HEK293 (cell line): ENCODE data around the gene CAPN12.
A peak's percentile ranks its signal among the peaks of the same experiment; 100 is the strongest.

Experiments
- GLI2 ChIP-seq: fragments of 450-650 bp; formaldehyde crosslinking; IDR thresholded peaks from 2 replicates; pipeline ENCODE4; 2017; ENCODE audit warnings: missing biosample characterization, missing genetic modification characterization, low read depth, borderline replicate concordance
- KLF10 ChIP-seq: fragments of 450-650 bp; IDR thresholded peaks from 2 replicates; pipeline ENCODE4 v1.5.1; 2018; ENCODE audit warnings: missing biosample characterization, mild to moderate bottlenecking, missing genetic modification characterization
- KLF9 ChIP-seq: fragments of 450-650 bp; formaldehyde crosslinking; IDR thresholded peaks from 2 replicates; pipeline ENCODE4 v1.5.1; 2016; ENCODE audit warnings: missing biosample characterization, missing genetic modification characterization, low read depth
- OVOL3 ChIP-seq: fragments of 450-650 bp; formaldehyde crosslinking; IDR thresholded peaks from 2 replicates; pipeline ENCODE4 v1.5.1; 2016; ENCODE audit warnings: missing biosample characterization, missing genetic modification characterization
- YY1 ChIP-seq: fragments of 450-650 bp; formaldehyde crosslinking; IDR thresholded peaks from 2 replicates; pipeline ENCODE4 v1.5.1; 2018; ENCODE audit warnings: missing biosample characterization, missing genetic modification characterization
- ZNF112 ChIP-seq: fragments of 450-650 bp; formaldehyde crosslinking; IDR thresholded peaks from 2 replicates; pipeline ENCODE4 v1.5.0; 2017; ENCODE audit warnings: missing biosample characterization, missing genetic modification characterization
- ZNF138 ChIP-seq: fragments of 450-650 bp; formaldehyde crosslinking; IDR thresholded peaks from 2 replicates; pipeline ENCODE4 v1.5.1; 2016; ENCODE audit warnings: missing biosample characterization, missing genetic modification characterization, borderline replicate concordance
- ZNF274 ChIP-seq, 2 experiments: fragments of 200-500 bp in 1 of 2; fragments of 450-650 bp in 1 of 2; sonication (Bioruptor generic) in 1 of 2; formaldehyde crosslinking in 1 of 2; IDR thresholded peaks; 2 replicates each; pipeline versions ENCODE4 v1.5.1 to v1.6.1; 2014 to 2016; ENCODE audit warnings: borderline replicate concordance in 1 of 2, inconsistent platforms in 1 of 2, low read length in 1 of 2, missing biosample characterization in 1 of 2, missing genetic modification characterization in 1 of 2
- ZNF335 ChIP-seq: fragments of 450-650 bp; formaldehyde crosslinking; conservative IDR thresholded peaks from 2 replicates; pipeline ENCODE4 v1.5.1; 2016; ENCODE audit warnings: missing biosample characterization, missing genetic modification characterization
- ZNF521 ChIP-seq: fragments of 450-650 bp; formaldehyde crosslinking; IDR thresholded peaks from 2 replicates; pipeline ENCODE4 v1.5.1; 2017; ENCODE audit warnings: missing biosample characterization, mild to moderate bottlenecking, missing genetic modification characterization
- ZNF626 ChIP-seq: fragments of 450-650 bp; sonication (Bioruptor Pico); formaldehyde crosslinking; IDR thresholded peaks from 2 replicates; pipeline ENCODE4 v1.5.1; 2018; ENCODE audit warnings: missing biosample characterization, missing genetic modification characterization, inconsistent platforms
- ZSCAN23 ChIP-seq: fragments of 450-650 bp; formaldehyde crosslinking; IDR thresholded peaks from 2 replicates; pipeline ENCODE4 v1.5.1; 2016; ENCODE audit warnings: missing biosample characterization, missing genetic modification characterization
- TF ChIP-seq, protein P1 (sequence below): fragments of 450-650 bp; formaldehyde crosslinking; IDR thresholded peaks from 2 replicates; pipeline ENCODE4 v1.5.1; 2016; ENCODE audit warnings: missing biosample characterization, missing genetic modification characterization, borderline replicate concordance
- TF ChIP-seq, protein P2 (sequence below): fragments of 450-650 bp; formaldehyde crosslinking; IDR thresholded peaks from 2 replicates; pipeline ENCODE4 v1.5.1; 2017; ENCODE audit warnings: missing biosample characterization, mild to moderate bottlenecking, missing genetic modification characterization, moderate library complexity
- TF ChIP-seq, protein P3 (sequence below): fragments of 450-650 bp; formaldehyde crosslinking; IDR thresholded peaks from 2 replicates; pipeline ENCODE4 v1.5.1; 2016; ENCODE audit warnings: missing biosample characterization, missing genetic modification characterization
- TF ChIP-seq, protein P4 (sequence below): fragments of 450-650 bp; formaldehyde crosslinking; IDR thresholded peaks from 2 replicates; pipeline ENCODE4 v1.5.1; 2016; ENCODE audit warnings: missing biosample characterization, missing genetic modification characterization
- TF ChIP-seq, protein P5 (sequence below): fragments of 450-650 bp; formaldehyde crosslinking; conservative IDR thresholded peaks from 2 replicates; pipeline ENCODE4 v1.5.1; 2016; ENCODE audit warnings: low read depth, missing biosample characterization, missing genetic modification characterization
- TF ChIP-seq, protein P6 (sequence below): fragments of 450-650 bp; formaldehyde crosslinking; IDR thresholded peaks from 2 replicates; pipeline ENCODE4 v1.5.1; 2017; ENCODE audit warnings: missing biosample characterization, missing genetic modification characterization
- TF ChIP-seq, protein P7 (sequence below): fragments of 450-650 bp; formaldehyde crosslinking; IDR thresholded peaks from 2 replicates; pipeline ENCODE4 v1.5.1; 2017; ENCODE audit warnings: missing biosample characterization, missing genetic modification characterization

The CAPN12 gene

DNA sequence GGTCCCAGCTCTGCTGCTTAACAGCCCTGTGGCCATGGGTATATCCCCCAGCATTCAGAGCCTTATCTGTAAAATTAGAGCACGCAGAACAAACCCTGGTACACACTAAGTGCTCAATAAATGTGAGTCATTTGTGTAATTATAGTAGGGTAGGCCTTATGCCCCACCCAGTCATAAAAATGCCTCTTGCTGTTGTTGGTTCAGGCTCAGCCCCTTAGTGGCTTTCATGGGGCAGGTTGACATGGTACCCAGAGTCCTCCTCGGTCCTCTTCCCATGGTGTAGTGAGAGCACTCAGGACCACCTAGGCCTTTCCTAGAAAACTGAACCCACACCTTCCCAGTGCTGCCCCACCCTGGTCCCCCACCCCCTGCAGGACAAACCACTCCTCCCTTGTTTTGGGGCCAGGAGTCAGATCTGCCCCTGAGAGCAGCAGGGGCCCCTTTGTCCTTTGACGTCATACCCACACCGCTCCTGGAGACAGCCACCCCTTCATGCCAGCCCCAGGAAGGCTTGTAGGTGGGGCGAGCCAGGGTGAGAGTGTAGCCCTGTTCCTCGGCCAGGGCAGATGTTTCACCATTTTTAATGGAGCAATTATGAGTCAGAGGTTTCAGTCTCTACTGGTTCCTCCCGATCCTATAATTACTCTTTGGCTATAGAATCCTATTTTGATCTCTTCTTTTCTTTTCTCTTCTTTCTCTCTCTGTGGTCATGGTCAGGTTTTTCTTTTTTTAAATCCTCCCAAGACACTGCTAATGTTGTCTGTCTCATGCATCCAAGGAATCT lies 60.0 kb downstream of the CAPN12 start (continued):
- TF ChIP-seq, protein P1, sequence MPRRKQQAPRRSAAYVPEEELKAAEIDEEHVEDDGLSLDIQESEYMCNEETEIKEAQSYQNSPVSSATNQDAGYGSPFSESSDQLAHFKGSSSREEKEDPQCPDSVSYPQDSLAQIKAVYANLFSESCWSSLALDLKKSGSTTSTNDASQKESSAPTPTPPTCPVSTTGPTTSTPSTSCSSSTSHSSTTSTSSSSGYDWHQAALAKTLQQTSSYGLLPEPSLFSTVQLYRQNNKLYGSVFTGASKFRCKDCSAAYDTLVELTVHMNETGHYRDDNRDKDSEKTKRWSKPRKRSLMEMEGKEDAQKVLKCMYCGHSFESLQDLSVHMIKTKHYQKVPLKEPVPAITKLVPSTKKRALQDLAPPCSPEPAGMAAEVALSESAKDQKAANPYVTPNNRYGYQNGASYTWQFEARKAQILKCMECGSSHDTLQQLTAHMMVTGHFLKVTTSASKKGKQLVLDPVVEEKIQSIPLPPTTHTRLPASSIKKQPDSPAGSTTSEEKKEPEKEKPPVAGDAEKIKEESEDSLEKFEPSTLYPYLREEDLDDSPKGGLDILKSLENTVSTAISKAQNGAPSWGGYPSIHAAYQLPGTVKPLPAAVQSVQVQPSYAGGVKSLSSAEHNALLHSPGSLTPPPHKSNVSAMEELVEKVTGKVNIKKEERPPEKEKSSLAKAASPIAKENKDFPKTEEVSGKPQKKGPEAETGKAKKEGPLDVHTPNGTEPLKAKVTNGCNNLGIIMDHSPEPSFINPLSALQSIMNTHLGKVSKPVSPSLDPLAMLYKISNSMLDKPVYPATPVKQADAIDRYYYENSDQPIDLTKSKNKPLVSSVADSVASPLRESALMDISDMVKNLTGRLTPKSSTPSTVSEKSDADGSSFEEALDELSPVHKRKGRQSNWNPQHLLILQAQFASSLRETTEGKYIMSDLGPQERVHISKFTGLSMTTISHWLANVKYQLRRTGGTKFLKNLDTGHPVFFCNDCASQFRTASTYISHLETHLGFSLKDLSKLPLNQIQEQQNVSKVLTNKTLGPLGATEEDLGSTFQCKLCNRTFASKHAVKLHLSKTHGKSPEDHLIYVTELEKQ (tag by site-specific recombination) = peak; percentile 76
- TF ChIP-seq ZNF521 (tag by site-specific recombination) (no peak), GLI2 (tag by site-specific recombination) (no peak; the same call in 1 of the 2 replicates), KLF10 (tag by site-specific recombination) (peak; percentile 79; the same call in 1 of the 2 replicates), ZNF274 (IDR thresholded peaks at IDR 0.05; ENCODE audit: low read length) (no peak), ZNF274 (tag by site-specific recombination; IDR thresholded peaks at IDR 0.05; ENCODE audit: borderline replicate concordance) (no peak), OVOL3 (peak; percentile 77; the same call in 1 of the 2 replicates), KLF9 (peak; percentile 82), YY1 (tag by site-specific recombination) (no peak), ZNF138 (tag by site-specific recombination) (no peak), ZNF112 (no peak), ZNF335 (peak; percentile 77), ZNF626 (tag by site-specific recombination) (no peak), ZSCAN23 (tag by site-specific recombination) (peak; percentile 74; the same call in 1 of the 2 replicates)
- TF ChIP-seq, protein P2, sequence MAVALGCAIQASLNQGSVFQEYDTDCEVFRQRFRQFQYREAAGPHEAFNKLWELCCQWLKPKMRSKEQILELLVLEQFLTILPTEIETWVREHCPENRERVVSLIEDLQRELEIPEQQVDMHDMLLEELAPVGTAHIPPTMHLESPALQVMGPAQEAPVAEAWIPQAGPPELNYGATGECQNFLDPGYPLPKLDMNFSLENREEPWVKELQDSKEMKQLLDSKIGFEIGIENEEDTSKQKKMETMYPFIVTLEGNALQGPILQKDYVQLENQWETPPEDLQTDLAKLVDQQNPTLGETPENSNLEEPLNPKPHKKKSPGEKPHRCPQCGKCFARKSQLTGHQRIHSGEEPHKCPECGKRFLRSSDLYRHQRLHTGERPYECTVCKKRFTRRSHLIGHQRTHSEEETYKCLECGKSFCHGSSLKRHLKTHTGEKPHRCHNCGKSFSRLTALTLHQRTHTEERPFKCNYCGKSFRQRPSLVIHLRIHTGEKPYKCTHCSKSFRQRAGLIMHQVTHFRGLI (tag by site-specific recombination) = peak; percentile 61; the same call in 1 of the 2 replicates
- TF ChIP-seq, protein P3, sequence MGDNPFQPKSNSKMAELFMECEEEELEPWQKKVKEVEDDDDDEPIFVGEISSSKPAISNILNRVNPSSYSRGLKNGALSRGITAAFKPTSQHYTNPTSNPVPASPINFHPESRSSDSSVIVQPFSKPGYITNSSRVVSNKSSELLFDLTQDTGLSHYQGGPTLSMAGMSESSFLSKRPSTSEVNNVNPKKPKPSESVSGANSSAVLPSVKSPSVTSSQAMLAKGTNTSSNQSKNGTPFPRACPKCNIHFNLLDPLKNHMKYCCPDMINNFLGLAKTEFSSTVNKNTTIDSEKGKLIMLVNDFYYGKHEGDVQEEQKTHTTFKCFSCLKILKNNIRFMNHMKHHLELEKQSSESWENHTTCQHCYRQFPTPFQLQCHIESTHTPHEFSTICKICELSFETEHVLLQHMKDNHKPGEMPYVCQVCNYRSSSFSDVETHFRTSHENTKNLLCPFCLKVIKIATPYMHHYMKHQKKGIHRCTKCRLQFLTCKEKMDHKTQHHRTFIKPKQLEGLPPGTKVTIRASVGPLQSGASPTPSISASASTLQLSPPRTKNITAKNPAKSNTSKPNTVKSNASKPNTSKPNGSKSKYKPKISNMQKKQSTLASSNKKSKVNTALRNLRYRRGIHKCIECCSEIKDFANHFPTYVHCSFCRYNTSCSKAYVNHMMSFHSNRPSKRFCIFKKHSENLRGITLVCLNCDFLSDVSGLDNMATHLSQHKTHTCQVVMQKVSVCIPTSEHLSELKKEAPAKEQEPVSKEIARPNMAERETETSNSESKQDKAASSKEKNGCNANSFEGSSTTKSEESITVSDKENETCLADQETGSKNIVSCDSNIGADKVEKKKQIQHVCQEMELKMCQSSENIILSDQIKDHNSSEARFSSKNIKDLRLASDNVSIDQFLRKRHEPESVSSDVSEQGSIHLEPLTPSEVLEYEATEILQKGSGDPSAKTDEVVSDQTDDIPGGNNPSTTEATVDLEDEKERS (tag by site-specific recombination) = no peak
- TF ChIP-seq, protein P4, sequence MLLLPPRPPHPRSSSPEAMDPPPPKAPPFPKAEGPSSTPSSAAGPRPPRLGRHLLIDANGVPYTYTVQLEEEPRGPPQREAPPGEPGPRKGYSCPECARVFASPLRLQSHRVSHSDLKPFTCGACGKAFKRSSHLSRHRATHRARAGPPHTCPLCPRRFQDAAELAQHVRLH (tag by site-specific recombination) = peak; percentile 98
- TF ChIP-seq, protein P5, sequence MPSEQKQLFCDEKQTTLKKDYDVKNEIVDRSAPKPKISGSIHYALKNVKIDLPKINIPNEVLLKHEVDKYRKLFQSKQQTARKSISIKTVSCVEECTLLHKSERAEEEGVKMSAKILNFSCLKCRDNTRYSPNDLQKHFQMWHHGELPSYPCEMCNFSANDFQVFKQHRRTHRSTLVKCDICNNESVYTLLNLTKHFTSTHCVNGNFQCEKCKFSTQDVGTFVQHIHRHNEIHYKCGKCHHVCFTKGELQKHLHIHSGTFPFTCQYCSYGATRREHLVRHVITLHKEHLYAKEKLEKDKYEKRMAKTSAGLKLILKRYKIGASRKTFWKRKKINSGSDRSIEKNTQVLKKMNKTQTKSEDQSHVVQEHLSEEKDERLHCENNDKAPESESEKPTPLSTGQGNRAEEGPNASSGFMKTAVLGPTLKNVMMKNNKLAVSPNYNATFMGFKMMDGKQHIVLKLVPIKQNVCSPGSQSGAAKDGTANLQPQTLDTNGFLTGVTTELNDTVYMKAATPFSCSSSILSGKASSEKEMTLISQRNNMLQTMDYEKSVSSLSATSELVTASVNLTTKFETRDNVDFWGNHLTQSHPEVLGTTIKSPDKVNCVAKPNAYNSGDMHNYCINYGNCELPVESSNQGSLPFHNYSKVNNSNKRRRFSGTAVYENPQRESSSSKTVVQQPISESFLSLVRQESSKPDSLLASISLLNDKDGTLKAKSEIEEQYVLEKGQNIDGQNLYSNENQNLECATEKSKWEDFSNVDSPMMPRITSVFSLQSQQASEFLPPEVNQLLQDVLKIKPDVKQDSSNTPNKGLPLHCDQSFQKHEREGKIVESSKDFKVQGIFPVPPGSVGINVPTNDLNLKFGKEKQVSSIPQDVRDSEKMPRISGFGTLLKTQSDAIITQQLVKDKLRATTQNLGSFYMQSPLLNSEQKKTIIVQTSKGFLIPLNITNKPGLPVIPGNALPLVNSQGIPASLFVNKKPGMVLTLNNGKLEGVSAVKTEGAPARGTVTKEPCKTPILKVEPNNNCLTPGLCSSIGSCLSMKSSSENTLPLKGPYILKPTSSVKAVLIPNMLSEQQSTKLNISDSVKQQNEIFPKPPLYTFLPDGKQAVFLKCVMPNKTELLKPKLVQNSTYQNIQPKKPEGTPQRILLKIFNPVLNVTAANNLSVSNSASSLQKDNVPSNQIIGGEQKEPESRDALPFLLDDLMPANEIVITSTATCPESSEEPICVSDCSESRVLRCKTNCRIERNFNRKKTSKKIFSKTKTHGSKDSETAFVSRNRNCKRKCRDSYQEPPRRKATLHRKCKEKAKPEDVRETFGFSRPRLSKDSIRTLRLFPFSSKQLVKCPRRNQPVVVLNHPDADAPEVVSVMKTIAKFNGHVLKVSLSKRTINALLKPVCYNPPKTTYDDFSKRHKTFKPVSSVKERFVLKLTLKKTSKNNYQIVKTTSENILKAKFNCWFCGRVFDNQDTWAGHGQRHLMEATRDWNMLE = 0 out of 2 replicates have a peak, but pooled peaks have one; percentile 15
- TF ChIP-seq, protein P6, sequence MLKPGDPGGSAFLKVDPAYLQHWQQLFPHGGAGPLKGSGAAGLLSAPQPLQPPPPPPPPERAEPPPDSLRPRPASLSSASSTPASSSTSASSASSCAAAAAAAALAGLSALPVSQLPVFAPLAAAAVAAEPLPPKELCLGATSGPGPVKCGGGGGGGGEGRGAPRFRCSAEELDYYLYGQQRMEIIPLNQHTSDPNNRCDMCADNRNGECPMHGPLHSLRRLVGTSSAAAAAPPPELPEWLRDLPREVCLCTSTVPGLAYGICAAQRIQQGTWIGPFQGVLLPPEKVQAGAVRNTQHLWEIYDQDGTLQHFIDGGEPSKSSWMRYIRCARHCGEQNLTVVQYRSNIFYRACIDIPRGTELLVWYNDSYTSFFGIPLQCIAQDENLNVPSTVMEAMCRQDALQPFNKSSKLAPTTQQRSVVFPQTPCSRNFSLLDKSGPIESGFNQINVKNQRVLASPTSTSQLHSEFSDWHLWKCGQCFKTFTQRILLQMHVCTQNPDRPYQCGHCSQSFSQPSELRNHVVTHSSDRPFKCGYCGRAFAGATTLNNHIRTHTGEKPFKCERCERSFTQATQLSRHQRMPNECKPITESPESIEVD (tag by site-specific recombination) = no peak
- TF ChIP-seq, protein P7, sequence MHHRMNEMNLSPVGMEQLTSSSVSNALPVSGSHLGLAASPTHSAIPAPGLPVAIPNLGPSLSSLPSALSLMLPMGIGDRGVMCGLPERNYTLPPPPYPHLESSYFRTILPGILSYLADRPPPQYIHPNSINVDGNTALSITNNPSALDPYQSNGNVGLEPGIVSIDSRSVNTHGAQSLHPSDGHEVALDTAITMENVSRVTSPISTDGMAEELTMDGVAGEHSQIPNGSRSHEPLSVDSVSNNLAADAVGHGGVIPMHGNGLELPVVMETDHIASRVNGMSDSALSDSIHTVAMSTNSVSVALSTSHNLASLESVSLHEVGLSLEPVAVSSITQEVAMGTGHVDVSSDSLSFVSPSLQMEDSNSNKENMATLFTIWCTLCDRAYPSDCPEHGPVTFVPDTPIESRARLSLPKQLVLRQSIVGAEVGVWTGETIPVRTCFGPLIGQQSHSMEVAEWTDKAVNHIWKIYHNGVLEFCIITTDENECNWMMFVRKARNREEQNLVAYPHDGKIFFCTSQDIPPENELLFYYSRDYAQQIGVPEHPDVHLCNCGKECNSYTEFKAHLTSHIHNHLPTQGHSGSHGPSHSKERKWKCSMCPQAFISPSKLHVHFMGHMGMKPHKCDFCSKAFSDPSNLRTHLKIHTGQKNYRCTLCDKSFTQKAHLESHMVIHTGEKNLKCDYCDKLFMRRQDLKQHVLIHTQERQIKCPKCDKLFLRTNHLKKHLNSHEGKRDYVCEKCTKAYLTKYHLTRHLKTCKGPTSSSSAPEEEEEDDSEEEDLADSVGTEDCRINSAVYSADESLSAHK (tag by site-specific recombination) = no peak; the same call in none of the 2 replicates
